OCI-LY7 (cell line): ENCODE results near the gene SLC1A4.

Experiments
- CTCF ChIP-seq: fragments of 200-600 bp; sonication (generic); conservative IDR thresholded peaks from 2 replicates; pipeline ENCODE4 v1.5.1; 2014; ENCODE audit warnings: mild to moderate bottlenecking, antibody characterized with exemption, low read length, moderate library complexity, mixed read lengths
- EZH2phosphoT487 ChIP-seq: fragments of 200-600 bp; sonication (generic); IDR thresholded peaks from 2 replicates; pipeline ENCODE4 v1.6.1; 2018; ENCODE audit warnings: low read depth, borderline replicate concordance, mild to moderate bottlenecking, mixed run types, antibody characterized with exemption, low read length, moderate library complexity, mixed read lengths

GRCh38 chr2:65021709-65022108 is 32.5 kb downstream of the SLC1A4 start:
- TF ChIP-seq EZH2phosphoT487 (no peak), CTCF (no peak)
